HFF-Myc (cell line): ENCODE measurements around the gene NLRP3.
A peak's percentile ranks its signal among the peaks of the same experiment; 100 is the strongest.

Source experiments
- DNase-seq: peaks from one replicate; pipeline ENCODE4 v3.0.0-alpha.2; 2011; ENCODE audit warnings: low read depth; ENCODE audit errors: extremely low read depth
- H3K4me3 ChIP-seq: replicated peaks from 2 replicates; pipeline ENCODE4 v1.5.1; 2011; ENCODE audit warnings: low read depth, mild to moderate bottlenecking, control low read depth, low read length
- CTCF ChIP-seq: IDR thresholded peaks from 2 replicates; pipeline ENCODE4 v1.5.1; 2012; ENCODE audit warnings: mild to moderate bottlenecking, low read depth, low read length, control low read depth; ENCODE audit errors: missing control alignments

NLRP3 gene

DNA sequence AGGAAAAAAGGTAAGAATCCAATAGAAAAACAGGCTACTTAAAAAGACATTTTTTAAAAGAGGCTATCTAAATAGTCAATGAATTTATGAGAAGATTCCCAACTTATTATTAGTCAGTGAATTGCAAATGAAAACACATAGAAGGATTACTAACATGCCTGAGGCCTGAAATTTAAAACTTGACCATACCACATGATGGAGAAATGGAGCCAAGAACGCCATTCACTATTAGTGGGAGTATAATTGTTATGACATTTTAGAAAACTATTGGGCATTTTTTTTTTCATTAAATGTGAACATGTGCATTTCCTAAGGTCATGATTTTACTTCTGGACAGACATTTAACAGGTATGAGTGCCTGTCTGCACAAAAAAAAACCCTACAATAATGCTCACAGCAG, 66.8 kb downstream of the NLRP3 start:
- no peak for TF ChIP-seq CTCF
- no peak for DNase-seq
- no peak overlapping the region for H3K4me3 ChIP-seq

DNA sequence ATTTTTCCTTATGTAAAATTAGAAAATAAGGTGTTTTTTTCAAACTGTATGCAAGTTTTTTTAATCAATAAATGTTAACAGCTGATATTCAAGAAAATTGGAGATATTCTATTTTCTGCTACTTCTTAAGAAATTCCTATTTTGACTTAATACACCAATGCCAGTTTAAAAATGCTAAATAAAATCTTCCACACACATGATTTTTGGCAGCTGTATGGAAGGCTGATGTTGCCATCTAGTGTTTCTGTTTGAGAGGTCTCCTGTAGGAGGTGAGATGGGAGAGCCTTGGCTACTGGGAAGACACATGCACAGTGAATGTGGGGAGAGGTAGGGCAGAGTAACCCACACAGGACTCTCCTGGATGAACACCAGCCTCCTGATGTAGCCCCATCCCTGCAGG, 71.1 kb downstream of the NLRP3 start:
- no peak for DNase-seq
- peak; percentile 3 for TF ChIP-seq CTCF
- H3K4me3 ChIP-seq: no peak overlapping the region

- DNase-seq: no peak
- H3K4me3 ChIP-seq: no peak overlapping the region
- no peak for TF ChIP-seq CTCF
Measured at GRCh38 chr1:247491328-247491727, 75.4 kb downstream of the NLRP3 start.

- no peak for DNase-seq
- H3K4me3 ChIP-seq: no peak overlapping the region
- TF ChIP-seq CTCF: no peak
Measured at GRCh38 chr1:247493106-247493505, 77.1 kb downstream of the NLRP3 start.

- no peak for DNase-seq
- no peak for TF ChIP-seq CTCF
- H3K4me3 ChIP-seq: no peak overlapping the region
Measured at GRCh38 chr1:247494767-247495166, 78.8 kb downstream of the NLRP3 start.

- no peak for DNase-seq
Measured at GRCh38 chr1:247496581-247497285, 80.8 kb downstream of the NLRP3 start.

More at GRCh38 chr1:247496581-247497285, 80.8 kb downstream of the NLRP3 start:
- TF ChIP-seq CTCF: no peak
- no peak overlapping the region for H3K4me3 ChIP-seq
